GM12873 (cell line): Measurements from ENCODE around the gene IAPP.

Experiments
- TF ChIP-seq, protein P1 (sequence below): IDR thresholded peaks from 2 replicates; pipeline ENCODE4 v1.5.1; 2012; ENCODE audit warnings: low read depth, mild to moderate bottlenecking, moderate library complexity, low read length, control low read depth; ENCODE audit not compliant: insufficient read depth; ENCODE audit errors: missing control alignments

IAPP gene

DNA sequence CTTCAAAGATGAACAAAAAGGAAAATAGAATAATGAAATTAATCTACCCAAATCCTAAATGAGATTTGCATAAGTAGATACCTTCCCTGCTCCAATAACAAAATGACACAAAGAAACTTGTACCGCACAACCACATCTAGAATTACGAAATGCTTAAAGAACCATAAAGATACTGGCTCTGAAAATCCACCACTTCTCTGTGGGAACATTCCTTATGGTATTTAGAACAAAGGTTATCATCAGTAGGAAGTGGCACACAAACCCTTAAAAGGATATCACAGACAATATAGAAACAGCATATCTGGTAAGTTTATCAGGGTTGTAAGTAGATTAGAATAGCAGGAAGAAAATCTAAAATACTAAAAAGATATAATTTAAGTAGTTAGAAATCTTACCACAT, 11.6 kb downstream of the IAPP start:
- TF ChIP-seq, protein P1, sequence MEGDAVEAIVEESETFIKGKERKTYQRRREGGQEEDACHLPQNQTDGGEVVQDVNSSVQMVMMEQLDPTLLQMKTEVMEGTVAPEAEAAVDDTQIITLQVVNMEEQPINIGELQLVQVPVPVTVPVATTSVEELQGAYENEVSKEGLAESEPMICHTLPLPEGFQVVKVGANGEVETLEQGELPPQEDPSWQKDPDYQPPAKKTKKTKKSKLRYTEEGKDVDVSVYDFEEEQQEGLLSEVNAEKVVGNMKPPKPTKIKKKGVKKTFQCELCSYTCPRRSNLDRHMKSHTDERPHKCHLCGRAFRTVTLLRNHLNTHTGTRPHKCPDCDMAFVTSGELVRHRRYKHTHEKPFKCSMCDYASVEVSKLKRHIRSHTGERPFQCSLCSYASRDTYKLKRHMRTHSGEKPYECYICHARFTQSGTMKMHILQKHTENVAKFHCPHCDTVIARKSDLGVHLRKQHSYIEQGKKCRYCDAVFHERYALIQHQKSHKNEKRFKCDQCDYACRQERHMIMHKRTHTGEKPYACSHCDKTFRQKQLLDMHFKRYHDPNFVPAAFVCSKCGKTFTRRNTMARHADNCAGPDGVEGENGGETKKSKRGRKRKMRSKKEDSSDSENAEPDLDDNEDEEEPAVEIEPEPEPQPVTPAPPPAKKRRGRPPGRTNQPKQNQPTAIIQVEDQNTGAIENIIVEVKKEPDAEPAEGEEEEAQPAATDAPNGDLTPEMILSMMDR = no peak

- TF ChIP-seq, protein P1 = no peak
Observed at GRCh38 chr12:21387174-21387573, 14.5 kb downstream of the IAPP start.

DNA sequence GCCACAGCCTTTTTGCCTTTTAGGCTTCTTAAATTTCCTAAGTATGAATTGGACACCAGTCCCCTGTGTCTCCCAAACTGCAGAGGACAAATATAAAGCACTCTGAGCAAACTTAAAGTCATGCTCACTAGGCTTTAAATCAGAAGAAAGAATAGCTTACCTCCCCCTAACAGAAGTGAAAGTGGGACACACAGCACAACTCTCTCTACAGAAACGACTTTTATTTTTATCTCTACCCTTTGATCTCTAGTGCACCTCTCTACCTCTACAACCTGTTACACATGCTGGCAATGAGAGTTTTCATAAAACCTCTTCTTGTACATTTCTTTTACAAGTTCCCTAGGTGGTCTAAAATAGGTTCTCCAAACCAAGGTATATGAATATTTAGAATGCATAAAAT, 19.7 kb downstream of the IAPP start:
- TF ChIP-seq, protein P1 = no peak

GRCh38 chr12:21413369-21414277, 40.9 kb downstream of the IAPP start:
- TF ChIP-seq, protein P1 = no peak

DNA sequence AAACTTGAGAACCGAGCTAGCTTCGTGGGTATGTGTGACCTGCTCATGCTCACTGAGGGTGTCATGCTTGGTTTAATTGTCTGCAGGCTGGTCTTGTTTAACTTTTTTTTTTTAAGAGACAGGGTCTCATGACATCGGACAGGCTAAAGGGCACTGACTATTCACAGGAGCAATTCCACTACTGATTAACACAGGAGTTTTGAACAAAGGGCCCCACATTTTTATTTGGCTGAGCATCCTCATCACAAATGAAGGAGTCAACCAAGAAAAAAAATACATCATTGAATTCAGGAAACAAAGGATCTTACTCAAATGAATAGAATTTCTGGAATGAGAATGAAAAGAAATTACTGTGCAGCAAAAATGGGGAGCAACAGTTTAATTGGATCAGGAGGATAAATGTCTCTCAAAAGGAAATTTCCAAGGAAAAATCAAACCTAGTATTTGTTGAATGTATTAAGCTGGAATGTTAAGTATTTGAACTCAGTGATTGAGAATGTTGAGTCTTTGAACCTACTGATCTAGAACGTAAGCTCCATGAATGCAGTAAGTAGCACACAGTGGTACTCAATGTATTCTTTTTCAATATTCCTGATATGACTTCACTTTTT, 43.9 kb downstream of the IAPP start:
- TF ChIP-seq, protein P1 = no peak

- TF ChIP-seq, protein P1 = no peak
Observed at GRCh38 chr12:21428241-21428640, 55.5 kb downstream of the IAPP start.
